ENCODE results near the gene SLCO4A1.

SLCO4A1 gene

DNA sequence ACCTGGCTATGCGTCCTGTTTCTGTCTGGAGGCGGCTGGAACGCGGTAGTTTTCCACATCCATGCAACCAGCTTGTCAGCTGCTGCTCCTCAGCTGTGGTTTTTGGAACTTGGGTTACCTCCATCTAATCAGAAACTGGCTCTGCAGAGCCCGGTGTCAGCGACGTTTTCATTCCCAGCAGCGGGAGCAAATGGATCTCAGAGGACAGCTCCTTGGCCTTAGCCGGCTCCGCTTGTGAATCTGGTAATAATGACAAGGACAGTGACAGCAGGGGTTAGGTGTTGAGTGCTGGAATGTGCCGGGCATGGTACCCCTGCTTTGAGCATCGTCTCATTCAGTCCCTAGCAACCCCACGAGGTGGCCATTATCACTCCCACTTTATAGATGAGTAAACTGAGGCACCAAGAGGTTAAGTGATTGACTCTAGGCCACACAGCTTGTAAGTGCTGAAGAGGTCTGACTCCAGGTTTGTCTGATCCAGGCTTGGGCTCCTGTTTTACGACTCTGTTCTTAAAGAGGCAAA, 1.3 kb downstream of the SLCO4A1 start:
- DNase-seq (ENCODE audit: low read depth, low spot score) = no peak
- ChIA-PET POLR2A (no interaction called here), CTCF (interaction anchor here (1.0 to 1.9 kb wide), 3 partner anchors 14 to 149 kb away, joined by 3 to 5 read pairs (median 3); no protein-coding TSS in a partner anchor)
- H3K4me3 ChIP-seq (ENCODE audit: low read depth, low read length) = no peak overlapping the region
- TF ChIP-seq, protein P1, sequence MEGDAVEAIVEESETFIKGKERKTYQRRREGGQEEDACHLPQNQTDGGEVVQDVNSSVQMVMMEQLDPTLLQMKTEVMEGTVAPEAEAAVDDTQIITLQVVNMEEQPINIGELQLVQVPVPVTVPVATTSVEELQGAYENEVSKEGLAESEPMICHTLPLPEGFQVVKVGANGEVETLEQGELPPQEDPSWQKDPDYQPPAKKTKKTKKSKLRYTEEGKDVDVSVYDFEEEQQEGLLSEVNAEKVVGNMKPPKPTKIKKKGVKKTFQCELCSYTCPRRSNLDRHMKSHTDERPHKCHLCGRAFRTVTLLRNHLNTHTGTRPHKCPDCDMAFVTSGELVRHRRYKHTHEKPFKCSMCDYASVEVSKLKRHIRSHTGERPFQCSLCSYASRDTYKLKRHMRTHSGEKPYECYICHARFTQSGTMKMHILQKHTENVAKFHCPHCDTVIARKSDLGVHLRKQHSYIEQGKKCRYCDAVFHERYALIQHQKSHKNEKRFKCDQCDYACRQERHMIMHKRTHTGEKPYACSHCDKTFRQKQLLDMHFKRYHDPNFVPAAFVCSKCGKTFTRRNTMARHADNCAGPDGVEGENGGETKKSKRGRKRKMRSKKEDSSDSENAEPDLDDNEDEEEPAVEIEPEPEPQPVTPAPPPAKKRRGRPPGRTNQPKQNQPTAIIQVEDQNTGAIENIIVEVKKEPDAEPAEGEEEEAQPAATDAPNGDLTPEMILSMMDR (IDR thresholded peaks at IDR 0.05; ENCODE audit: insufficient read depth, low read length, missing control alignments) = no peak

DNA sequence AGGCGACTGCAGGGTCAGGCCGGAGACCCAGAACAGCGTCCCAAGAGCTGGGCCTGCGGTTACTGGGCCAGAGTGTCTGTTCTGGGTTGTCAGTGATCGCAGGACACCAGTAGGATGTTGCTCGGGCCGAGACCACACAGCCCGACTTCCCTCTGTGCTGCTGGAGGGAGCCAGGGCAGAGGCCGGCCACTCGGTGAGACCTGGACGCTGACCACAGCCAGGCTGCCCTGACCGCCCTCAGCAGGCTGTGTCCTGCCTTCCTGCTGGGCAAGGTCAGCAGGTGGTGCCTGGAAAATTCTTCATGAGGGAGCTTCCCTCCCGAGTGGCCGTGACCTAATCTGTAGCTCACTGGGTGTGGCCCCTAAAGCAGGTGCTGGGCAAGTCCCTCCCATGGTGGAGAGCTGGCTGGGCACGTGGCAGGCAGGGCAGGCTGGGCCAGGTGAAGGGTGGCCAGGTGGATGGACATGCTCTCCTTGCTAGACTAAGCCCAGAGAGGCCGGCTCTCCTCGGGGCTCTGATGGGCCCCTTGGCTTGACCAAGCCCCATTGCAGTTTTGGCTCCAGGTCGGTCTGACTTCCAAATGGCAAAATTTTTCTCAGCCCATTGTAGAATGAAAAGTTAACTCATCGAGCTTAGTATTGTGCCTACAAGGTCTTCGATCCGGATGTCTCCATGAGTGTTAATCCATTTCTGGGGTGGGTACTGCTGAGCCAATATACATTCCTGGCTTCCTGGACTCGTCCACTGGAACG, 1.9 kb downstream of the SLCO4A1 start:
- ChIA-PET POLR2A (no interaction called here), CTCF (interaction anchor here (0.9 to 1.3 kb wide), 3 partner anchors 13 to 164 kb away, joined by 3 read pairs; no protein-coding TSS in a partner anchor)
- DNase-seq (ENCODE audit: low read depth, low spot score) = no peak

DNA sequence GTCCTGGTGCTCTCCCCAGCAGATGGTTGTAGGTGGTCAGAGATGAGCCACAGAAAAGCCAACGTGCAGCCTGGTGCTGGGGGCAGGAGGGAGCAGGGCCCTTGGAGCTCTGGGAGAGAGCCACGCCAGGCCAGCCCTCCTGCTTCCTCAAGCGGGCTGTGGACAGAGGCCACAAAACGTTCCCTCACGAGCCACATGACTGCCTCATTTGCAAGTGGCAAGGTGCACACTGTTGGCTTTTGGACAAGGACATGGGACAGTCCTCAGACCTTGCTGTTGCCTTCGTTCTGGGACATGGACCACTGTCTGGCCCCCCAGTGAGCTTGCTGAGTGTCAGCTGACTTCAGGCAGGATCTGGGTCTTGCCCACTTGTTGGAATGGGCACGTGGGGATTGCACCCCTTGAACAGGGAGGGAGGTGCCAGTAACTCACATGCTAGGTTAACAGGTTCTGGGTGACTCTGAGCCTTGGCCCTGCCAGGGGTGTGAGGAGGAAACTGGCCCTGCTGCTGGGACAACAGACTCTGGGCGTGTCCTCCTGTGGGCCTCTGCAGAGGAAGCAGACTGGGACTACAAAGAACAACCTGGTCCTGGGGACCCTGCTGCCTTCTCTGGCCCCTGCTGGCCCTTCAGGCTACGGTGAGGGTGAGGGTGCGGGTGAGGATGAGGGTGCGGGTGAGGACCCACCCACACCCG, 2.6 kb downstream of the SLCO4A1 start:
- CTCF ChIA-PET = interaction anchor here (0.9 to 1.3 kb wide), 2 partner anchors 148 to 164 kb away, joined by 3 read pairs; no protein-coding TSS in a partner anchor
- TF ChIP-seq, protein P1 (IDR thresholded peaks at IDR 0.05; ENCODE audit: insufficient read depth, low read length, missing control alignments) = no peak
- POLR2A ChIA-PET = no interaction called here
- no peak overlapping the region for H3K4me3 ChIP-seq (ENCODE audit: low read depth, low read length)
- no peak for DNase-seq (ENCODE audit: low read depth, low spot score)

More for the DNA sequence above, 1.9 kb downstream of the SLCO4A1 start:
- TF ChIP-seq, protein P1 (IDR thresholded peaks at IDR 0.05; ENCODE audit: insufficient read depth, low read length, missing control alignments) = no peak
- H3K4me3 ChIP-seq (ENCODE audit: low read depth, low read length) = no peak overlapping the region

DNA sequence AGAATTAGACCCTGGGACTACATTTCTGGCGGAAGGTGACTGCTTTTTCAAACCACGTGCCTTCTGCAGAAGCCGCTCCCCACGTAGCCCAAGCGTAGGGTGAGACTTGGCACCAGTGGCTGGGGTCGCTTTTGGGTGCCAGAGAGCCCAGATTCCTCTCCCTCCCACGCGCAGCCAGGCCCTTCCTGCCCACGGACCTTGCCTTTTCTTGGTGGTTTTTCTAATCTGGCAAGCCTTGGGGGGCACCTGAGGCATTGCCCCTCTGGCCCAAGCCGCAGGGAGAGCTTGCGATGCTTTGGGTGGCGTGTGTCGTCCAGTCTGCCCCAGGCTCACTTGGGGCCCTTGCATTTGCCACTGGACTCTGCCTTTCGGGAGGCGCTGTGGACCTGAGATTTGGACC, 3.3 kb downstream of the SLCO4A1 start:
- POLR2A ChIA-PET = no interaction called here
- no peak for DNase-seq (ENCODE audit: low read depth, low spot score)
- CTCF ChIA-PET = interaction anchor here (0.9 kb wide), 1 partner anchor 163 kb away, joined by 3 read pairs; no protein-coding TSS in a partner anchor
- no peak overlapping the region for H3K4me3 ChIP-seq (ENCODE audit: low read depth, low read length)
- TF ChIP-seq, protein P1 (IDR thresholded peaks at IDR 0.05; ENCODE audit: insufficient read depth, low read length, missing control alignments) = no peak

DNA sequence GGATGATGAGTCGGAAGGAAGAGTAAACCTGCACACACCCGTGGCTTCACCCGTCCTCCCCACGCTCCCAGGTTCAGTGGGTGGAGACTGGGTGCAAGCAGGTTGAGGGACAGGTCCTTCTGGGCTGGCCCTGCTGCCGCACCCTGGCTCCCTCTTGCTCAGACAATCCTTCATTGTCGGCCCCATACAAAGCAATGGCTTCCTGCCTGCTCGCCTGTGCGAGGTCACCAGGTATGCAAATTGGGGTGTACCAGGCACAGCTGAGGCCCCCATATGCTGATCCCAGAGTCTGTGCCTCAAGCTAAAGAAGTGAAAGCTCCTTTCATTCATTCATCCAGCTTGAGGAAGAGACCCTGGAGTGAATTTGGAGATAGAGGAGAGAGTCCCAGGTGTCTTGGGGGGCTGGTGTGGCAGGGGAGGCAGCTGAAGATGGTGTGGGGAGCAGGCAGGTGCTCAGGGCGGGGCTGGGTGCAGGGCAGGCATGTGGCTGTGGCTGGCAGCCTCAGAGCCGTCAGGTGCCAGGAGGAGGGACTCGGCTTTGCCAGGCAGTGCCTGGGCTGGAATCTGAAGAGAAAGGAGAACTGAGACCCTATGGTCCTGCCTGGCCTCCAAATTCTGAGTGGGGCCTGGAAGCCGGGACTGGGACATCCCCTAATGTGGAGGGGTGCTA, 4.7 kb downstream of the SLCO4A1 start:
- DNase-seq (ENCODE audit: low read depth, low spot score) = no peak
- H3K4me3 ChIP-seq (ENCODE audit: low read depth, low read length) = no peak overlapping the region
- TF ChIP-seq, protein P1 (IDR thresholded peaks at IDR 0.05; ENCODE audit: insufficient read depth, low read length, missing control alignments) = no peak
- ChIA-PET CTCF (no interaction called here), POLR2A (no interaction called here)
